ENCODE data around the gene PDCD2. TPM values are rescaled to one million over a fixed set of nuclear protein-coding genes. Genes with fewer than 3 reads are reported as not detected.

PDCD2 gene, protein sequence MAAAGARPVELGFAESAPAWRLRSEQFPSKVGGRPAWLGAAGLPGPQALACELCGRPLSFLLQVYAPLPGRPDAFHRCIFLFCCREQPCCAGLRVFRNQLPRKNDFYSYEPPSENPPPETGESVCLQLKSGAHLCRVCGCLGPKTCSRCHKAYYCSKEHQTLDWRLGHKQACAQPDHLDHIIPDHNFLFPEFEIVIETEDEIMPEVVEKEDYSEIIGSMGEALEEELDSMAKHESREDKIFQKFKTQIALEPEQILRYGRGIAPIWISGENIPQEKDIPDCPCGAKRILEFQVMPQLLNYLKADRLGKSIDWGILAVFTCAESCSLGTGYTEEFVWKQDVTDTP
- 40.7 and 52.9 TPM in 2 replicates for total RNA-seq

DNA sequence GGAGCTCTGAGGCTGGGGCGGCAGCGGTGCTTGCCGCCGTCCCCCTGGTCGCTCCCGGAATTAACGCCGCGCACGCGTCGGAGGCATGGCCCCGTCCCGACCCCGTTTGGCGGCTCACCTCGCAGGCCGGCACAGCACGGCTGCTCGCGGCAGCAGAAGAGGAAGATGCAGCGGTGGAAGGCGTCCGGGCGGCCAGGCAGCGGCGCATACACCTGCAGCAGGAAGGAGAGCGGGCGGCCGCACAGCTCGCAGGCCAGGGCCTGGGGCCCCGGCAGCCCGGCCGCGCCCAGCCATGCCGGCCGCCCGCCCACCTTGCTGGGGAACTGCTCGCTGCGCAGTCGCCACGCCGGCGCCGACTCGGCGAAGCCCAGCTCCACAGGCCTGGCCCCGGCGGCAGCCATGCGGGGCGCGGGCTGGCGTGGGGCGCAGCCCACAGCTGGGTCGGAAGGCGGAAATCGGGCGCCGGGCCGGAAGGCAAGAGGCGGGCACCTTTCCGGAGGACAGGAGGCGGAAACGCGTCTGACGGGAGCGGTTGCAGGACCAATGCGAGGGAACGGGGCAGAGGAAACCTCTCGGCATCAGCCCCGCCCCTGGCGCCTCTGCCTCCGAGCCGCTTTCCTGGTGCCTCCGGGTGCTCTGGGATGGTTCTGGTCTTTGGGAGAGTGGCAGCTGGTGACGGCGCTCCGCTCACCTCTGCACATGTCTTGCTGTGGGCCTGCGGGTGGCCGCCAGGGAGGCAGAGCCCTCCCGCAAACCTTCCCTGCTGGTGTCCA is at the start of gene PDCD2:
TSS of gene PDCD2 (minus strand) at position 457 of the 773 bp plus-strand sequence. CDS start at position 401, 56 bp downstream.

DNA sequence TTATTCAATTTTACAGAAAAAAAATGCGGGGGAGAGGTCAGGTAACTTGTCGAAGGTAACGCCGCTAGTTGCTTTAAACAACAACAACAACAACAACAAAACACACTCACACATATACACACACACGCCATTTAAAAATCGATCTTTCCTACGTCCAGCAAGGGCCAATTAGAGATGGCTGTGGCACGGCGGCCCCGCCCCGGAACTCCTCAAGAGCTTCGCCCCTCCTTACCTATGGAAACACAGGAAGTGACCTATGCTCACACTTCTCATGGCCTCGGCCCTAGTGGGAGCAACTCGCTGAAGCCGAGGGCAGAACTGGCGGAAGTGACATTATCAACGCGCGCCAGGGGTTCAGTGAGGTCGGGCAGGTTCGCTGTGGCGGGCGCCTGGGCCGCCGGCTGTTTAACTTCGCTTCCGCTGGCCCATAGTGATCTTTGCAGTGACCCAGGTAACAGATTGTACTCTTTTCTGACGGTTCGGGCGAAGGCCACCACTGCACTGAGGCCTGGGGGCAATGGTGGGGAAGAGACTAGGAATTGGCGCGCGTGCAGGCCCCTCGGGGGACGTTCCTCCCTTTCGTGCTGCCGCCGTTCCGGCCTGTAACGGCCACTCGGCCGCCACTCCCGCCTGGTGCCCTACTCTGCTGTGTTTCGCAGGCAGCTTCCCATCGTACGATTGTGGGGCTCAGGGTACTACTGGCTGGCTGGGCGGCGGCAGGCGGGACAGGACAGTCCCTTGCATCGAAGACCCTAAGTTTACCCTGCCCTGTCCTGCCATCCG is 30.2 kb downstream of the PDCD2 start, which contains the start of gene TBP:
TSS of gene TBP (plus strand) at position 357 of the 783 bp plus-strand sequence. CDS start 2,661 bp downstream, outside the sequence.

DNA sequence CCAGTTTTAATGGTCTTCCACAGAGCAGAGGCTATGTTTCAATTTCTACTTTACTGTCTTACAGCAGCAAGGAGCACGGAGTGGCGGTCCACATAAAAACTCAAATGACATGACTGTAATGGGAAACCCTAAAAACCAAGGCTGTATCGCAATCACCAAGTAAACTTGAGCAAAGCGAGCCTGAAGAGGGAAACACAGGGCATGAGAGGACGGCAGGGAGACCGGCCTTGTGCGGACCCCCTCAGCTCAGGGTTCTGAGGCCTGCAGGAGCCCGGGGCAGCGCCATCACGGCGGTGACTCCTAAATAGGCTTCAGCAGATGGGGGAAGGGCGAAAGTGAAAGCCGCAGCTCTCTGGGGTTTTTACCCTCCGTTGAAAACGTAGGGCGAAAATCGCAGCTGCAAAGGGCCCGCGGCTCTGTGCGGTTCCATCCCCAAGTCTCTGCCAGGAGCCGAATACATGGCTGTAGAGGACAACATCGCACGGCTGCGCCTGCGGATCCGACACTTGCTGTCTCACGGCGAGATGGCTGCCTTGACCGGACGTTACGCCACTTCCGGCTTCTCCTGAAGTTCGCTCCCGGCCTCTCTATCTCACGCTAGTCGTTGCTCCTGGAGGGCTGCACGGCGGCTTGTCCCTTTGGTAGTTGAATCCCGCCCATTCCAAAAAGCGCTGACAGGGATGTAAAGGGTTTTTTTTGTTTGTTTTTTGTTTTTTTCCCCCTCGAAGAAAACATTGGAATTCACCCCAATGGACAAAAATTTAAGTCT is 31.5 kb downstream of the PDCD2 start, which contains the start of gene PSMB1:
TSS of gene PSMB1 (minus strand) at position 543 of the 769 bp plus-strand sequence. CDS start at position 478, 65 bp downstream.

Other genes with a start within 250 kb of the PDCD2 start
- gene PSMB1, start 31.3 kb downstream of the PDCD2 start, total RNA-seq, result 303 and 359 TPM in 2 replicates
- gene TBP, start 30.3 kb downstream of the PDCD2 start, total RNA-seq, result 8.4 and 10.4 TPM in 2 replicates